DND-41 (cell line): Measurements from ENCODE around the gene ARHGEF7.

Experiments used
- ATAC-seq: fragments of 200-7000 bp; cut with Tn5 transposase; 3 replicates; pipeline ENCODE4 v1.9.1; 2021; ENCODE audit warnings: low read depth; ENCODE audit not compliant: insufficient read depth
- DNase-seq: peaks from one replicate; pipeline ENCODE4 v3.0.0-alpha.2; 2020
- H2AFZ ChIP-seq: 2 replicates; pipeline ENCODE4 v1.6.0; 2012; ENCODE audit warnings: low read depth, low read length
- H3K27ac ChIP-seq: 2 replicates; pipeline ENCODE4 v1.5.1; 2012; ENCODE audit warnings: low read length, inconsistent platforms
- H3K27me3 ChIP-seq: fragments of 200-600 bp; sonication (generic); 2 replicates; pipeline ENCODE4 v1.6.0; 2012; ENCODE audit warnings: low read length, mild to moderate bottlenecking, inconsistent platforms; ENCODE audit not compliant: insufficient read depth, poor library complexity
- H3K36me3 ChIP-seq: 2 replicates; pipeline ENCODE4 v1.5.1; 2012; ENCODE audit warnings: low read length, inconsistent platforms; ENCODE audit not compliant: insufficient read depth
- H3K4me1 ChIP-seq: 2 replicates; pipeline ENCODE4 v1.5.1; 2012; ENCODE audit warnings: mild to moderate bottlenecking, low read length; ENCODE audit not compliant: insufficient read depth
- H3K4me2 ChIP-seq: 2 replicates; pipeline ENCODE4 v1.6.0; 2012; ENCODE audit warnings: mild to moderate bottlenecking, moderate library complexity, low read length, inconsistent platforms; ENCODE audit not compliant: insufficient read depth
- H3K4me3 ChIP-seq, 2 experiments: fragments of 200-600 bp in 1 of 2; shearing (Covaris generic) in 1 of 2; 2 replicates each; pipeline ENCODE4 v1.5.1; 2012 to 2016; ENCODE audit warnings: inconsistent platforms in 2 of 2, low read length in 2 of 2, mild to moderate bottlenecking in 2 of 2, low read depth in 1 of 2, moderate library complexity in 1 of 2
- H3K79me2 ChIP-seq: 2 replicates; pipeline ENCODE4 v1.6.0; 2012; ENCODE audit warnings: low read length, inconsistent platforms; ENCODE audit not compliant: insufficient read depth
- H3K9ac ChIP-seq: 2 replicates; pipeline ENCODE4 v1.6.0; 2012; ENCODE audit warnings: low read depth, mild to moderate bottlenecking, inconsistent platforms, low read length, moderate library complexity
- H3K9me3 ChIP-seq: 2 replicates; pipeline ENCODE4 v1.5.1; 2012; ENCODE audit warnings: low read length, moderate library complexity, mild to moderate bottlenecking, inconsistent platforms; ENCODE audit not compliant: insufficient read depth, severe bottlenecking
- H4K20me1 ChIP-seq: 2 replicates; pipeline ENCODE4 v1.6.0; 2012; ENCODE audit warnings: low read length; ENCODE audit not compliant: insufficient read depth
- EZH2 ChIP-seq: IDR thresholded peaks from 3 replicates; pipeline ENCODE4 v1.6.1; 2012; ENCODE audit warnings: borderline replicate concordance, low read depth, mild to moderate bottlenecking, moderate library complexity, low read length, inconsistent platforms; ENCODE audit not compliant: severe bottlenecking
- TF ChIP-seq, protein P1 (sequence below): IDR thresholded peaks from 2 replicates; pipeline ENCODE4 v1.5.1; 2012; ENCODE audit warnings: borderline replicate concordance, low read length, moderate library complexity, mild to moderate bottlenecking; ENCODE audit not compliant: poor library complexity, severe bottlenecking; ENCODE audit errors: extremely low read depth

Gene ARHGEF7

DNA sequence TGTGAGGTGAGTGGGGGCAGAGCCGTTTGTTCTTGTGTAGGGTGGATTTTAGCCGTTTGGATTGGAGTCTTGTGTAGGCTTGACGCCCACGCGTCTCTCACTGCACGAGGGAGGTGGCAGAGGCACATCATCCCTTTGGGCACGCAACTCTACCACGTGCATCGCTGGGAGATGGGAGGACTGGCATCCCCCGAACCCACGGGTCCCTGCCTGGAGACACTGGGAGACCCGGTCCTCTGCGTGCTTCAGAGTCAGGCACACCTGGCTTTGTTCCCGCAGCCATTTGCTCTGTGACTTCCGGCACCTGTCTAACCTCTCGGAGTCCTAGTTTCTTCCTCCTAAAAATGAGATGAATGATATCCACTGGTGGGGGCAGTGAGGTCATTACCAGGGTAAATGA, 6.4 kb downstream of the ARHGEF7 start:
- ATAC-seq (no peak), DNase-seq (no peak)
- no peak overlapping the region for H3K4me3 ChIP-seq
- H3K36me3 ChIP-seq: no peaks in the 10 kb centered on the region
- no peak overlapping the region for H3K27ac ChIP-seq
- no peaks in the 10 kb centered on the region for H3K27me3 ChIP-seq
- no peaks in the 10 kb centered on the region for H3K79me2 ChIP-seq
- no peaks in the 10 kb centered on the region for H4K20me1 ChIP-seq
- no peaks in the 10 kb centered on the region for H3K4me1 ChIP-seq
- H3K9ac ChIP-seq: no peak overlapping the region
- no peak overlapping the region for H2AFZ ChIP-seq
- H3K4me2 ChIP-seq: no peak overlapping the region
- TF ChIP-seq, protein P1, sequence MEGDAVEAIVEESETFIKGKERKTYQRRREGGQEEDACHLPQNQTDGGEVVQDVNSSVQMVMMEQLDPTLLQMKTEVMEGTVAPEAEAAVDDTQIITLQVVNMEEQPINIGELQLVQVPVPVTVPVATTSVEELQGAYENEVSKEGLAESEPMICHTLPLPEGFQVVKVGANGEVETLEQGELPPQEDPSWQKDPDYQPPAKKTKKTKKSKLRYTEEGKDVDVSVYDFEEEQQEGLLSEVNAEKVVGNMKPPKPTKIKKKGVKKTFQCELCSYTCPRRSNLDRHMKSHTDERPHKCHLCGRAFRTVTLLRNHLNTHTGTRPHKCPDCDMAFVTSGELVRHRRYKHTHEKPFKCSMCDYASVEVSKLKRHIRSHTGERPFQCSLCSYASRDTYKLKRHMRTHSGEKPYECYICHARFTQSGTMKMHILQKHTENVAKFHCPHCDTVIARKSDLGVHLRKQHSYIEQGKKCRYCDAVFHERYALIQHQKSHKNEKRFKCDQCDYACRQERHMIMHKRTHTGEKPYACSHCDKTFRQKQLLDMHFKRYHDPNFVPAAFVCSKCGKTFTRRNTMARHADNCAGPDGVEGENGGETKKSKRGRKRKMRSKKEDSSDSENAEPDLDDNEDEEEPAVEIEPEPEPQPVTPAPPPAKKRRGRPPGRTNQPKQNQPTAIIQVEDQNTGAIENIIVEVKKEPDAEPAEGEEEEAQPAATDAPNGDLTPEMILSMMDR: no peak
- no peaks in the 10 kb centered on the region for H3K9me3 ChIP-seq

DNA sequence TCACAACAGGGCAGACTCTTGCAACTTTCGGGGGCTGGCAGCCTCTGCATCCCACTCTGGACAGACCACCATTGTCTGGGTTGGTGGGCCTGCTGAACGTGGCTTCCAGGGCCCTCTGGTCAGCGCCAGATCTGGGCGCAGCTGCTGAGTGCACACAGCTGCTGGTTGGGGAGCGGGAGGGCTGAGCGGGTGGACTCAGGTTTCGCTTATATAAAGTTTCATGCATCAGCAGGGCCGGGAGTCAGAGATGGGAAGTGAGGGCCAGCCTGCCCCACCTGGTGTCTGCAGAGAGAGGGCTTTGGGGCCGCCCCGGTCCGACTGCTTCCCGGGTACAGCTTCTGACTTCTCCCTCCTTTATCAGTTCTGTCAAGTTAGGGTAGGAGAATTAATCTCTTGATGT, 6.9 kb downstream of the ARHGEF7 start:
- no peaks in the 10 kb centered on the region for H3K36me3 ChIP-seq
- H3K4me3 ChIP-seq: no peak overlapping the region
- no peak overlapping the region for H2AFZ ChIP-seq
- H3K9me3 ChIP-seq: no peaks in the 10 kb centered on the region
- H3K27ac ChIP-seq: no peak overlapping the region
- ATAC-seq: no peak
- no peaks in the 10 kb centered on the region for H3K4me1 ChIP-seq
- H3K4me2 ChIP-seq: no peak overlapping the region
- TF ChIP-seq, protein P1: no peak
- no peak for TF ChIP-seq EZH2
- H3K27me3 ChIP-seq: no peaks in the 10 kb centered on the region
- H3K79me2 ChIP-seq: no peaks in the 10 kb centered on the region
- no peak for DNase-seq
- H3K9ac ChIP-seq: no peak overlapping the region
- no peaks in the 10 kb centered on the region for H4K20me1 ChIP-seq

DNA sequence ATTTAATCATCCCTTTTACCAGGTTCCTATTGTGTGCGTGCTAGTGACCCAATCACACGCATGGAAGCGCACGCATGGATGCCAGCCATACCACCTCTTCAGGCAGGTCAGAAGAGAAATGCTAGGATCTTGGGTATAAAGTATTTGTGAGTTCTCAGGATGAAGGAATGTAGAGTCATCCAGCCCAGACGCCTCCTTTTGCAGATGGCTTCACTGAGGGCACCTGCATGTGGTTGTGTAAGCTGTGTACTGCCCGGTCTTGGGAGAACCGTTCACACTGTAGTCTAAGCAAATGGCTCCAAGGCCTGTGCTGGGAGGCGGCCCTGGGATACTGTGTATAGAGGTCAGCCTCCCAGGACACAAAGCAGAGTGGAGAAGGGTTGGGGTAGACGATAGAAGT, 7.5 kb downstream of the ARHGEF7 start:
- Histone ChIP-seq H3K9me3 (no peaks in the 10 kb centered on the region), H3K27me3 (no peaks in the 10 kb centered on the region), H3K9ac (no peak overlapping the region), H3K4me1 (no peaks in the 10 kb centered on the region), H3K4me2 (no peak overlapping the region), H3K4me3 (no peak overlapping the region), H2AFZ (no peak overlapping the region), H3K79me2 (no peaks in the 10 kb centered on the region), H4K20me1 (no peaks in the 10 kb centered on the region), H3K36me3 (no peaks in the 10 kb centered on the region), H3K27ac (no peak overlapping the region)
- DNase-seq: no peak
- TF ChIP-seq EZH2: no peak
- TF ChIP-seq, protein P1: no peak
- ATAC-seq: no peak

DNA sequence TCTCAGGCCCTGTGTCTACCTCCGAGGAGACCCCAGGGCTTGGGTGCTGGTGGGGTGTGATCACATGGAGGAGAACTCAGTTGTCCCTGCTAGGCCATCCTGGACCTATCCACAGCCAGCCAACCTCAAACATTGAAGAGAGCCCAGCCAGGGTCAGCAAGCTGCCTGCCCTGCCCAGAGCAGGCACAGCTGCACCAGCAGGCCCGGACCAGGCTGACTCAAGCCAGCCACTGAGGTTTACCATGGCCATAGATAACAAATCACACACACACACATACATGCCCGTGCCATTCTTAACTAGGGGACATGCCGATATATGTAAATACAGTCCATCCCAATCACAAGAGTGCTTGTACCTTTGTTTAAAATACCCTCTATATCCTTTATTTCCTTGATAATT, 8.1 kb downstream of the ARHGEF7 start:
- no peak overlapping the region for H3K4me3 ChIP-seq
- H3K79me2 ChIP-seq: no peaks in the 10 kb centered on the region
- no peaks in the 10 kb centered on the region for H3K36me3 ChIP-seq
- H4K20me1 ChIP-seq: no peaks in the 10 kb centered on the region
- DNase-seq (no peak), ATAC-seq (no peak)
- no peak overlapping the region for H2AFZ ChIP-seq
- TF ChIP-seq EZH2: no peak
- TF ChIP-seq, protein P1: no peak
- no peak overlapping the region for H3K27ac ChIP-seq
- H3K27me3 ChIP-seq: no peaks in the 10 kb centered on the region
- no peak overlapping the region for H3K4me2 ChIP-seq
- no peaks in the 10 kb centered on the region for H3K4me1 ChIP-seq
- no peaks in the 10 kb centered on the region for H3K9me3 ChIP-seq
- H3K9ac ChIP-seq: no peak overlapping the region
